ENCODE measurements around the gene AQP1. TPM values are rescaled to one million over a fixed set of nuclear protein-coding genes. Genes with fewer than 3 reads are reported as not detected.

Gene AQP1
- total and polyA plus RNA-seq, 2 of the 8 experiments (the other 6 are each of a cell fraction or from before 2014, with no cell fraction given): 0.18 to 0.19 TPM

GRCh38 chr7:30909431-30909830 is 2.2 kb upstream of the AQP1 start:
- Histone ChIP-seq H3K4ac (replicated peaks; ENCODE audit: insufficient read length, low read depth, low read length) (no peak overlapping the region), H2BK12ac (ENCODE audit: low read depth, low read length) (no peak overlapping the region), H4K20me1 (replicated peaks in 1 of 2; ENCODE audit: control insufficient read depth in 1 of 2, insufficient read depth in 2 of 2, low read length in 2 of 2) (peaks cover 0 to 4% of the 10 kb centered on the region in 2 experiments), H4K5ac (ENCODE audit: insufficient read length, low read depth, low read length) (no peak overlapping the region), H3K14ac (ENCODE audit: insufficient read length) (no peak overlapping the region), H2BK5ac (ENCODE audit: low read depth, low read length) (no peak overlapping the region; the same call in 1 of the 2 replicates), H3K27ac (ENCODE audit: low read depth, low read length) (no peak overlapping the region), H3K23me2 (ENCODE audit: low read depth, low read length) (no peaks in the 10 kb centered on the region; the same call in 1 of the 2 replicates), H3K23ac (ENCODE audit: insufficient read length) (no peak overlapping the region), H3K9ac (replicated peaks in 1 of 4; ENCODE audit: extremely low read depth in 1 of 4, low read depth in 3 of 4, low read length in 3 of 4) (no peak overlapping the region), H3K27me3 (replicated peaks in 1 of 4; ENCODE audit: control insufficient read depth in 3 of 4, extremely low read depth in 1 of 4, insufficient read depth in 3 of 4, low read length in 3 of 4) (peaks cover 0 to 2% (median 0%) of the 10 kb centered on the region in 4 experiments; a peak in 1 of 7 replicates), H2BK20ac (ENCODE audit: low read length) (no peak overlapping the region), H3K79me2 (ENCODE audit: control insufficient read depth in 1 of 2, insufficient read depth in 2 of 2, low read length in 2 of 2) (no peaks in the 10 kb centered on the region), H3K56ac (replicated peaks; ENCODE audit: insufficient read length, low read depth, low read length) (no peak overlapping the region), H3K4me2 (ENCODE audit: insufficient read depth in 1 of 2, low read depth in 2 of 2, low read length in 2 of 2) (no peak overlapping the region), H3K4me3 (ENCODE audit: extremely low read depth in 1 of 4, insufficient read depth in 2 of 4, low read depth in 3 of 4, low read length in 4 of 4) (no peak overlapping the region), H2BK15ac (ENCODE audit: low read length) (no peak overlapping the region), H3K18ac (ENCODE audit: extremely low read depth, low read length) (no peak overlapping the region), H2BK120ac (replicated peaks; ENCODE audit: low read depth, low read length) (no peak overlapping the region), H3K79me1 (ENCODE audit: low read depth, low read length) (no peaks in the 10 kb centered on the region), H4K8ac (ENCODE audit: extremely low read depth, insufficient read depth, low read length) (no peak overlapping the region), H2AK5ac (ENCODE audit: low read depth, low read length) (no peak overlapping the region), H3K36me3 (ENCODE audit: control insufficient read depth in 2 of 4, insufficient read depth in 4 of 4, low read length in 3 of 4) (no peaks in the 10 kb centered on the region), H3K9me3 (ENCODE audit: insufficient read depth in 2 of 2, low read depth in 1 of 2, low read length in 1 of 2) (no peaks in the 10 kb centered on the region), H4K91ac (replicated peaks; ENCODE audit: insufficient read length, low read length) (no peak overlapping the region), H2AFZ (ENCODE audit: low read length) (no peak overlapping the region), H3K4me1 (replicated peaks in 1 of 4; ENCODE audit: control insufficient read depth in 3 of 4, insufficient read depth in 4 of 4, low read length in 3 of 4) (peaks cover 0 to 10% (median 4%) of the 10 kb centered on the region in 4 experiments; a peak in 3 of 7 replicates)
- ChIA-PET CTCF (ENCODE audit: partially characterized antibody) (interaction anchor here (0.6 to 4.5 kb wide), 16 partner anchors 9 to 213 kb away, joined by 3 to 42 read pairs (median 9); no protein-coding TSS in a partner anchor), POLR2A (ENCODE audit: partially characterized antibody) (no interaction called here)
- DNase-seq (ENCODE audit: low read depth in 1 of 2, low spot score in 2 of 2): no peak
- no peak for FAIRE-seq
- WGBS, 2 experiments (ENCODE audit: extremely low coverage in 1 of 2, insufficient coverage in 1 of 2, insufficient read length in 1 of 2, insufficient replicate concordance in 2 of 2, low coverage in 1 of 2, low lambda C conversion rate in 2 of 2, missing lambda C conversion rate in 1 of 2): 94% methylated on average over 6 of the region's 6 CpGs; no CpG with 5 or more reads in 1 of the 2 experiments
- TF ChIP-seq HDAC2 (IDR thresholded peaks at IDR 0.05; ENCODE audit: borderline replicate concordance in 1 of 2, low read depth in 2 of 2, low read length in 2 of 2) (no peak), CEBPB (IDR thresholded peaks at IDR 0.05; ENCODE audit: low read depth, low read length) (no peak), MAFK (IDR thresholded peaks at IDR 0.05; ENCODE audit: low read depth, low read length) (no peak), RXRA (IDR thresholded peaks at IDR 0.05; ENCODE audit: insufficient read depth, low read depth, low read length) (no peak), CTCF (IDR thresholded peaks at IDR 0.05; ENCODE audit: control extremely low read depth in 1 of 3, insufficient read depth in 1 of 3, low read depth in 1 of 3, low read length in 3 of 3) (no peak), EZH2 (IDR thresholded peaks at IDR 0.05; ENCODE audit: low read depth, low read length, severe bottlenecking) (no peak), SAP30 (IDR thresholded peaks at IDR 0.05; ENCODE audit: insufficient read depth, insufficient replicate concordance, low read length) (no peak), SRF (IDR thresholded peaks at IDR 0.05; ENCODE audit: low read depth, low read length) (no peak), TAF1 (IDR thresholded peaks at IDR 0.05; ENCODE audit: low read depth, low read length) (no peak), RBBP5 (IDR thresholded peaks at IDR 0.05; ENCODE audit: borderline replicate concordance, low read depth, low read length) (no peak)
